Stomach smooth muscle (tissue), 2 donors: Measurements from ENCODE around the gene TMA16.

Experiments used
- H3K27ac ChIP-seq: one replicate; pipeline ENCODE4 v1.7.0; 2013; ENCODE audit warnings: mild to moderate bottlenecking, low read length, inconsistent platforms
- H3K27me3 ChIP-seq, 2 donors: one replicate each; pipeline ENCODE4 v1.7.0; 2013; ENCODE audit warnings: low read length in 2 of 2; ENCODE audit not compliant: insufficient read depth in 2 of 2, control insufficient read depth in 1 of 2
- H3K36me3 ChIP-seq, 2 donors: one replicate each; pipeline ENCODE4 v1.7.0; 2013; ENCODE audit warnings: low read length in 2 of 2; ENCODE audit not compliant: control insufficient read depth in 2 of 2, insufficient read depth in 2 of 2
- H3K4me1 ChIP-seq: one replicate; pipeline ENCODE4 v1.7.0; 2013; ENCODE audit warnings: low read length; ENCODE audit not compliant: control insufficient read depth, insufficient read depth
- H3K4me3 ChIP-seq, 2 donors: one replicate each; pipeline ENCODE4 v1.7.0; 2013; ENCODE audit warnings: low read length in 2 of 2
- H3K9ac ChIP-seq, 2 donors: one replicate each; pipeline ENCODE4 v1.7.0; 2013; ENCODE audit warnings: low read length in 2 of 2, mild to moderate bottlenecking in 1 of 2
- H3K9me3 ChIP-seq, 2 donors: one replicate each; pipeline ENCODE4 v1.7.0; 2013; ENCODE audit warnings: low read length in 2 of 2; ENCODE audit not compliant: control insufficient read depth in 2 of 2
- donor health status: healthy.
- donor health status: Pancreatic carcinoma.

TMA16 gene

DNA sequence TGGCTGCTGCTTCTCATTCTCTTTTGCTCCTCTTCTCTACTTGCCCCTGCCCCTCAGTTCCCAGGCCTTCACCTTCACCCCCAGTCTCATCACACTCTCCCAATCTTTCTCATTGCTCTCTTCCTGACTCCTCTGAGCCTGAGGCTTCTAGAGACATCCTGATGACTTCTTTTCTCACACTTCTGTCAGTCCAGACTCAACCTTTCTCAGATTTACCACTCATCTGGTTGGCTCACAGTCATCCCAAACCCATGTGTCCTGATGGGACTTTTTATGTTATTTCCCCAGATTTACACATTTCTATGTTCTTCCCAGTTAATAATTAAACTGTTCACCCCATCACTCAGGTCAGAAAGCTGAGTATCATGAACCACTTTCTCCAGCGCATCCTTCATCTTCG, 68.0 kb downstream of the TMA16 start:
- H3K4me3 ChIP-seq, result no peak overlapping the region
- H3K4me1 ChIP-seq, result no peaks in the 10 kb centered on the region
- no peak overlapping the region for H3K9ac ChIP-seq
- no peak overlapping the region for H3K27ac ChIP-seq
- no peaks in the 10 kb centered on the region for H3K36me3 ChIP-seq
- H3K27me3 ChIP-seq, result no peaks in the 10 kb centered on the region
- no peaks in the 10 kb centered on the region for H3K9me3 ChIP-seq

DNA sequence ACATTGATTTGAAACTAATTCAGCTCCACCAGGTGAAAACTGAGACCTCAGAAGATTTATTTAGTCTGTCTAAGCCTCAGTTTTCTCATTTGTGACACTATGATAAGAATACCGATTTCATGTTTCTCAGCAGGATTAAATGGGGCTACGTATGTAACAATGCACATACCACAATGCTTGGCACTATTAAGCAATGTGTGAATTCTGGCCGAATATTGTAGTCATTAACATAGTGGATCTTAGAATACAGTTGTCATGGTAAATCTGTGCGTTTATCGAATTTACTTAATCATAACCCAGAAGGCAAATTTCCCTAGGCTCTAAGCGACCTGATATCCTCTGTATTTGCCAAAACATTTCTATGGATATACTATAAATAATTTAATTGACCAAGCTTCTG, 69.1 kb downstream of the TMA16 start:
- H3K9ac ChIP-seq, result no peak overlapping the region
- no peaks in the 10 kb centered on the region for H3K9me3 ChIP-seq
- H3K4me1 ChIP-seq, result no peaks in the 10 kb centered on the region
- no peak overlapping the region for H3K27ac ChIP-seq
- H3K27me3 ChIP-seq, result no peaks in the 10 kb centered on the region
- H3K36me3 ChIP-seq, result no peaks in the 10 kb centered on the region
- H3K4me3 ChIP-seq, result no peak overlapping the region

DNA sequence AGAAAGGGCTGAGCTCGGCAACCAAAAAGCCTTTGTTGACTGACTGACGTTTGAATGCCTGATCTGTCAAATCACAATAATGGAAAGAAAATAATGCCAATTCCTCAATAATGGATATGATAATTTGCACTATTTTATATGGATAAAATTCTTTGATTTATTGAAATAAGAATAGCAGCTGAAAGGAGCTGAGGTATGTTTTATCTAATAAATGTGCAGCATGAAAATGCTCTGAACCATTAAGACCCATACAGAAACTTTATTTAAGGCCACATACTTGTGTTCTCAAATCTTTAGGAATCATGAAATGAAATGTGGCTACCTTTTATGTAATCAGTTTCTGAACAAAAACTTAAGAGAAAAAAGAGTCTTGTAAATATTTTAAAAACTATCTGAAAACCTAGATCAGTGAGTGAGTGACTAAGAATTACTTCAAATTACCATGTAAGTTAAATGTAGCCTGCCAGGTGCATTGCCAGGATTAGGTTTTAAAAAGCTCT, 69.8 kb downstream of the TMA16 start:
- H3K4me1 ChIP-seq, result no peaks in the 10 kb centered on the region
- H3K27me3 ChIP-seq, result no peaks in the 10 kb centered on the region
- no peaks in the 10 kb centered on the region for H3K9me3 ChIP-seq
- no peak overlapping the region for H3K27ac ChIP-seq
- H3K9ac ChIP-seq, result no peak overlapping the region
- H3K36me3 ChIP-seq, result no peaks in the 10 kb centered on the region
- H3K4me3 ChIP-seq, result no peak overlapping the region

DNA sequence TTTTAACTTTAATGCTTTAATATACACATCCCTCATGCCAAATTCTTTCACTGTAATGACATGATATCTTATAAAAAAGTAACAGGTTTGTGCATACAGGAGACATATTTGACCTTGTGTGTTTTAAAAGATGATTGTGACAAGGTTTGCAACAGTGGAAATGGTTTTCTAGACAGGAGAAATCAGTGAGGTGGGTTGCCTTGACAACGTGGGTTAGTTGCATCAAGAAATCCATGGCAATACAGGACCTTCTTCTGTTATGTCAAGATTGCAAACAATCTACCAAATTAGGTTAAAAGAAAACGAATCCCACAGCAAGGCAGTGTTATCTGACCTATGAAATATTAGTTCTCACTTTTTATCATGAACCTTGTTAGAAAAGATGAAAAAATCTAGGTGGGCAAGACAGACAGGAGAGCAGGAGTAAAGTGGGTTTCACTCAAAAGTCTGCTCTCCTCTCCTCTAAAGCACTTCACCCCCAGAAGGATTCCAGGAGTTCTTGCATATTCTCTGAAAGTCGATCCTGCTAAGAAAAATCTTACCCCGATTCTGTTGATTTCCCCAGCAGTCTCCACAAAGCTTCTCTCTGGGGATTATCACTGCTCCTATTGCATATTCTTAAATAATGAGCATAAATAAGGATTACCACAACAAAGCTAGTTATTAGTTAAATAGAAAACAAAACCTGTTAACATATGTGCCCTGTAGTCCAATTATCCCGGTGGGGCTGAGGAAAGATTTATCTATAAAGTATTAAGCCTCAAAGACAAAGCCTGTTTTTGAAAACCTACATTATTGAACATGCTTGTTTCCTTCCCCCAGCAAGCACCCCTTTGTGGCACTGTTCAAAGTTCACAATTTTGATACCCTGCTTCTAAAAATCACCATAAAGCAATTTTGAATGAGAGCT, 71.0 kb downstream of the TMA16 start:
- no peaks in the 10 kb centered on the region for H3K9me3 ChIP-seq
- H3K27me3 ChIP-seq, result no peaks in the 10 kb centered on the region
- H3K36me3 ChIP-seq, result no peaks in the 10 kb centered on the region
- no peak overlapping the region for H3K27ac ChIP-seq
- no peak overlapping the region for H3K4me3 ChIP-seq
- H3K9ac ChIP-seq, result no peak overlapping the region
- H3K4me1 ChIP-seq, result no peaks in the 10 kb centered on the region

DNA sequence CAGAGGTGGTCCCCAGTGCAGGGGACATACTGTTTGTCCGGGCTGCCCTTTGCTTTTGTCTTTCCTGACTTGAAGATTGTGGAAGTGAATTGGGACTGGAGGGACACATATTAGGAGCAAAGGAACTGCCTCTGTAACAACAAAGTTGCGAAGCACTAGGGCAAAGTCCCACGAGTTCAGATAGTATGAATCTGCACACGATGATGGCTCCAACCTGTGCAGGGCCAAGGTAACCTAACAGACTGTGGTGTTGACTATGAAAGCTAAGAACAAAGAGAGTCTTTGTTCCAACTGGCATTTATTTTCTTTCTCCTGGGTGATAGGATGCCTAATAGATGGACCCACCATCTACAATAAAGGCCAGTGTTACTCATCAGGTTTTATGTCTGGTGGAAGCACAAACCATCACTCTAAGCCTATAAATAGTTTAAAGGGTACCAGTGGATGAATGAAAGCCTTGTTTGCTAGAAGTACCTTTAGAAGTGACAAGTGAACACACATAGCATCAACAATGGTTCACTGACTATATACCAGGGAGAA, 71.8 kb downstream of the TMA16 start:
- Histone ChIP-seq H3K4me3 (no peak overlapping the region), H3K27ac (no peak overlapping the region), H3K9me3 (no peaks in the 10 kb centered on the region), H3K27me3 (no peaks in the 10 kb centered on the region), H3K9ac (no peak overlapping the region), H3K36me3 (no peaks in the 10 kb centered on the region), H3K4me1 (no peaks in the 10 kb centered on the region)

DNA sequence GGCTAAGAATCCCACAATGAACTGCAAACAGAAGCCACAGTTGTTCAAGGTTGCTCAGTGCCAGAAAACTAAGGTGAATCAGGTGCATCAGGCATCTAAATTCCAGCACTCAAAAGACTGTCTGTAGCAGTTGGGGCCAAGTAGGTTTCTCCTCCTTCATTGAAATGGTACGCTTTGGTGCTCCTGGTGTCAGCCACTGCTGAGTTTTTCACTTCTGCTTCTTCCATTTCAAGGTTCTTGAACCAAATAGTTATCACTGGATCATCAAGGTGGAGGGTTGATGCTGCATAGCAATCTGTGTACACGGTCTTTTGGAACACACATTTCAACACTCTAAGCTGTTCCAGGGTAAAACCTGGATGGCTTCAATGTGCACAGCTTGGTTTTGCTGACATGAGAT, 74.4 kb downstream of the TMA16 start:
- Histone ChIP-seq H3K4me3 (no peak overlapping the region), H3K36me3 (no peaks in the 10 kb centered on the region), H3K27ac (no peak overlapping the region), H3K4me1 (no peaks in the 10 kb centered on the region), H3K9me3 (no peaks in the 10 kb centered on the region), H3K9ac (no peak overlapping the region), H3K27me3 (no peaks in the 10 kb centered on the region)
